GM12873 (cell line): ENCODE results near the gene GPR107.

Experiments used
- CTCF ChIP-seq: IDR thresholded peaks from 2 replicates; pipeline ENCODE4 v1.5.1; 2012; ENCODE audit warnings: low read depth, mild to moderate bottlenecking, moderate library complexity, low read length, control low read depth; ENCODE audit not compliant: insufficient read depth; ENCODE audit errors: missing control alignments

GPR107 gene

GRCh38 chr9:130069048-130069447, 15.3 kb downstream of the GPR107 start:
- TF ChIP-seq CTCF = no peak

- TF ChIP-seq CTCF = no peak
Measured at GRCh38 chr9:130072515-130073235, 19.0 kb downstream of the GPR107 start.

- TF ChIP-seq CTCF = no peak
Measured at GRCh38 chr9:130073373-130073772, 19.7 kb downstream of the GPR107 start.

- TF ChIP-seq CTCF = no peak
Measured at GRCh38 chr9:130078547-130078946, 24.8 kb downstream of the GPR107 start.

GRCh38 chr9:130084337-130084736, 30.6 kb downstream of the GPR107 start:
- TF ChIP-seq CTCF = no peak

- TF ChIP-seq CTCF = no peak
Measured at GRCh38 chr9:130088051-130088450, 34.3 kb downstream of the GPR107 start.

- TF ChIP-seq CTCF = no peak
Measured at GRCh38 chr9:130089141-130089540, 35.4 kb downstream of the GPR107 start.

GRCh38 chr9:130090915-130091314, 37.2 kb downstream of the GPR107 start:
- TF ChIP-seq CTCF = no peak
